ENCODE data around the gene TMEM266.

Gene TMEM266

DNA sequence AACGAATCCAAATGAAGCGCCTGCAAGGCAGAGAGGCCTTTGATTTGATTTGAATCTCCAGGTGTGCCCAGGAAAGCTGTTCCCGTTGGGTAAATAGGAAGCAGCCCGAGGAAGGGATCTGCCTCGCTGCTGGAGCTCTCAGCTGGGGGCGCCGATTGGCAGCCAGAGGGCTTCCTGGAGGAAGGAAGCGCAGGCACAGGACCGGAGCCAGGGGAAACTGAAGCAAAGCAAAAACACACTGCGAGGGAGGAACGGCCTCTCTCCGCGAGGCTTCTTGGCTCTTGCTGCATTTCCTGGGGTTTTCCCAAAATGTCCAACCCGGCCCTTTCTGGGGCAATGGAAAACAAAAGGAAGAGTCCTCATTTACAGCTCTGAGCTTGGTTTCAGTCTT is 80.3 kb downstream of the TMEM266 start:
- Histone ChIP-seq H3K27ac (no peak overlapping the region), H3K27me3 (no peaks in the 10 kb centered on the region), H3K4me3 (no peak overlapping the region), H3K4me2 (peak overlapping the region; percentile 41), H3K9me3 (no peaks in the 10 kb centered on the region), H3K4me1 (peaks cover 8% of the 10 kb centered on the region), H3K36me3 (no peaks in the 10 kb centered on the region), H3K9ac (no peak overlapping the region; the same call in 1 of the 2 replicates), H4K20me1 (no peaks in the 10 kb centered on the region)
- TF ChIP-seq Cebpa-rat (IDR thresholded peaks at IDR 0.05): no peak

DNA sequence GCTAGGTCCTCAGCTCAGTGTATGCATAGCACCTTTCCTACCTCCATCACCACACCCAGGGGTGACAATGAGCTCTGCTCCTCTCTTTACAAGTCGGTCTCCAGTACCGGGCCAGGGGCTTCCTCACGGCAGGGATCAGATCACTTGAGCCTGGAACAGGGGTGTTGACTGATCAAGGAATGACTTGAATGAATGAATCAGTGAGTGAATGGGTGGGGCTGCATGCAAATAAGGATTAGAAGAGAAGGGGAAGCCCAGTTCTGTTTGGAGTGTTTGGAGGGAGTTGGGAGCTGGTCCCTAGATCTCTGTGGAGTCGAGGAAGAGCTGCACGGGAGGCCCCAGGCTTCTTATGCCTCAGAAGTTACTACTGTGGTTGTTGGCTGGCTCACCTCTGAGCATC is 87.0 kb downstream of the TMEM266 start:
- H3K9me3 ChIP-seq: no peaks in the 10 kb centered on the region
- H3K27ac ChIP-seq: no peak overlapping the region
- peaks cover 12% of the 10 kb centered on the region for H3K4me1 ChIP-seq
- H3K27me3 ChIP-seq: no peaks in the 10 kb centered on the region
- H4K20me1 ChIP-seq: no peaks in the 10 kb centered on the region
- no peak overlapping the region for H3K4me2 ChIP-seq
- no peak overlapping the region for H3K4me3 ChIP-seq
- H3K9ac ChIP-seq: no peak overlapping the region
- no peak for TF ChIP-seq Cebpa-rat (IDR thresholded peaks at IDR 0.05)
- H3K36me3 ChIP-seq: no peaks in the 10 kb centered on the region

DNA sequence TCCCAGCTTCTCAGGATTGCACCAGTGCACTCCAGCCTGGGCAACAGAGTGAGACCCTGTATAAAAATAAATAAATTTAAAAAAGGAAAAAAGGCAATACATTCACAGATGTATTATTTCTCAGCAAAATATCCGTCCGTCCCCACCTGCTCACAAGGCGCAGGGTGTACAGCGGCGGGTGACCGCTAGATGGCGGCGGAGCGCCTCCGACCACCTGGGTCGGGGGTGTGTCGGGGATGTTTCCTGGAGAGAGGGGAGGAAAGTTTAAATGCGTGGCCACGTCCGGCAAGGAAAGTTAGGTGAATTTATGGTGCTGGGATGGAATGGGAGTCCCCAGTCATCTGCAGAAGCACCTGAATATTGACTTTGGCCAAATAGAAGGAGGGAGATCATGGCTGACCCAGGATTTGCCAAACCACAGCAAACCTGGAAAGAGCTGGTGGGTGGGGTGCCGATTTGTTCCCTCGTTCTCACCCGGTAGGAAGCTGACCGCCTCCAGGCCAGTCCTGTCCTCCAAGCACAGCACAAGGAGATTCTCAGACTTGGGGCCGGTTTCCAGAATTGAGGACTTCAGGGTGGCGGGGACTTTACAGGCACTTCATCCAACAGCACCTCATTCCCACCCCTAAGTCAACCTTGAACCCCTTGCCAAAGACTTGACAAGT is 88.3 kb downstream of the TMEM266 start:
- no peaks in the 10 kb centered on the region for H3K36me3 ChIP-seq
- H3K4me3 ChIP-seq: no peak overlapping the region
- no peaks in the 10 kb centered on the region for H4K20me1 ChIP-seq
- no peaks in the 10 kb centered on the region for H3K9me3 ChIP-seq
- H3K27me3 ChIP-seq: no peaks in the 10 kb centered on the region
- no peak for TF ChIP-seq Cebpa-rat (IDR thresholded peaks at IDR 0.05)
- H3K4me2 ChIP-seq: peak overlapping the region; percentile 40
- peaks cover 12% of the 10 kb centered on the region for H3K4me1 ChIP-seq
- H3K27ac ChIP-seq: no peak overlapping the region
- H3K9ac ChIP-seq: no peak overlapping the region

GRCh38 chr15:76149291-76149915 is 89.6 kb downstream of the TMEM266 start:
- H3K4me3 ChIP-seq: no peak overlapping the region
- H3K9me3 ChIP-seq: no peaks in the 10 kb centered on the region
- no peak overlapping the region for H3K4me2 ChIP-seq
- no peaks in the 10 kb centered on the region for H3K36me3 ChIP-seq
- H3K4me1 ChIP-seq: peaks cover 12% of the 10 kb centered on the region
- no peaks in the 10 kb centered on the region for H4K20me1 ChIP-seq
- no peak for TF ChIP-seq Cebpa-rat (IDR thresholded peaks at IDR 0.05)
- H3K27me3 ChIP-seq: no peaks in the 10 kb centered on the region
- H3K27ac ChIP-seq: no peak overlapping the region
- no peak overlapping the region for H3K9ac ChIP-seq

- Histone ChIP-seq H3K9ac (no peak overlapping the region), H3K4me3 (no peak overlapping the region), H3K27me3 (no peaks in the 10 kb centered on the region), H3K4me2 (peak overlapping the region; percentile 61), H3K4me1 (peaks cover 12% of the 10 kb centered on the region), H3K36me3 (no peaks in the 10 kb centered on the region), H3K9me3 (no peaks in the 10 kb centered on the region), H3K27ac (no peak overlapping the region), H4K20me1 (no peaks in the 10 kb centered on the region)
- no peak for TF ChIP-seq Cebpa-rat (IDR thresholded peaks at IDR 0.05)
Measured at GRCh38 chr15:76150513-76150912, 90.7 kb downstream of the TMEM266 start.

DNA sequence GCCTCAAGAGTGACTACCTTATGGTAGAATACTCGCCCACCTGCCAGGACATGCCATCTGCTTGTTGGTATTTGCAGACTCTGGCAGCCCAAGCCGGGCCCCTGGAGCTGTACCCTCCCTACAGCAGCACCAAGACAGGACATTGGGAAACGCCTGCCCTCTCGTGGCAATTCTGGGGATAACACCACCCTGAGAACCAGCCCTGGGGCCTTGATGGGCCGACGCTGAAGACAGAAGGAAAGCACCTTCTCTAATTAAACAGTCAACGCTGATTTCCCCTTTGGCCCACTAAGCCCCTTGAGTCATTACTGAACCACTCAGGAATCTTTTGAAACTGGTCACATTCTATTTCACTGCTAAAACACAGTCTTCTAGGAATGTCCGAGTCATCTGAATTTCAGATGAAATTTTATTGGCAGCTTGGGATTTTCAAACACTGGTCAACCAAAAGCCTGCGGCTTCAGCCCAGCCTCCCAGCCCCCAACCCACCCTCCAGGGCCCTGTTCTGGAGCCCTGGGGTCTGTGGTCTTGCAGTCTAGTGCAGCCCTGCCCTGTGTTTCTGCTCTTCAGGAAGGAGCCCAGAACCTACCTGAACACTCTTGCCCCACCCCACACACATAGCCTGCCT is 91.3 kb downstream of the TMEM266 start:
- Histone ChIP-seq H3K4me1 (peaks cover 12% of the 10 kb centered on the region), H4K20me1 (no peaks in the 10 kb centered on the region), H3K36me3 (no peaks in the 10 kb centered on the region), H3K4me3 (no peak overlapping the region), H3K9ac (no peak overlapping the region), H3K27me3 (no peaks in the 10 kb centered on the region), H3K4me2 (peak overlapping the region; percentile 61), H3K27ac (no peak overlapping the region), H3K9me3 (no peaks in the 10 kb centered on the region)
- TF ChIP-seq Cebpa-rat (IDR thresholded peaks at IDR 0.05): no peak

GRCh38 chr15:76151599-76151974 is 91.8 kb downstream of the TMEM266 start:
- H3K4me1 ChIP-seq: peaks cover 12% of the 10 kb centered on the region
- no peak for TF ChIP-seq Cebpa-rat (IDR thresholded peaks at IDR 0.05)
- no peaks in the 10 kb centered on the region for H4K20me1 ChIP-seq
- no peaks in the 10 kb centered on the region for H3K27me3 ChIP-seq
- H3K9ac ChIP-seq: no peak overlapping the region
- H3K4me2 ChIP-seq: no peak overlapping the region
- no peak overlapping the region for H3K27ac ChIP-seq
- no peaks in the 10 kb centered on the region for H3K9me3 ChIP-seq
- H3K4me3 ChIP-seq: no peak overlapping the region
- H3K36me3 ChIP-seq: no peaks in the 10 kb centered on the region

- Histone ChIP-seq H4K20me1 (no peaks in the 10 kb centered on the region), H3K27me3 (no peaks in the 10 kb centered on the region)
Measured at GRCh38 chr15:76152197-76152596, 92.4 kb downstream of the TMEM266 start.

GRCh38 chr15:76153241-76154197 is 93.7 kb downstream of the TMEM266 start:
- H3K27me3 ChIP-seq: no peaks in the 10 kb centered on the region
- H3K27ac ChIP-seq: no peak overlapping the region
- no peak overlapping the region for H3K4me3 ChIP-seq
- H3K36me3 ChIP-seq: no peaks in the 10 kb centered on the region
- no peak for TF ChIP-seq Cebpa-rat (IDR thresholded peaks at IDR 0.05)
- H4K20me1 ChIP-seq: no peaks in the 10 kb centered on the region
- H3K9me3 ChIP-seq: no peaks in the 10 kb centered on the region
- H3K9ac ChIP-seq: no peak overlapping the region
- H3K4me2 ChIP-seq: no peak overlapping the region
- peaks cover 8% of the 10 kb centered on the region for H3K4me1 ChIP-seq

More at GRCh38 chr15:76152197-76152596, 92.4 kb downstream of the TMEM266 start:
- Histone ChIP-seq H3K9me3 (no peaks in the 10 kb centered on the region), H3K4me3 (no peak overlapping the region), H3K4me1 (peaks cover 12% of the 10 kb centered on the region), H3K27ac (no peak overlapping the region), H3K4me2 (no peak overlapping the region), H3K9ac (no peak overlapping the region), H3K36me3 (no peaks in the 10 kb centered on the region)
- TF ChIP-seq Cebpa-rat (IDR thresholded peaks at IDR 0.05): no peak

Measured in BLaER1 (cell line).